Endodermal cell (in vitro differentiated cells): ENCODE results near the gene QSER1. TPM values are rescaled to one million over a fixed set of nuclear protein-coding genes. Genes with fewer than 3 reads are reported as not detected.
A peak's percentile ranks its signal among the peaks of the same experiment; 100 is the strongest.

Experiments
- DNase-seq: peaks from one replicate; pipeline ENCODE4 v3.0.0-alpha.2; 2017
- H3K27ac ChIP-seq: 2 replicates; pipeline ENCODE4 v1.5.1; 2013; ENCODE audit warnings: mild to moderate bottlenecking, low read depth, low read length, moderate library complexity
- H3K27me3 ChIP-seq: 2 replicates; pipeline ENCODE4 v1.6.1; 2013; ENCODE audit warnings: mild to moderate bottlenecking, low read length, moderate library complexity; ENCODE audit not compliant: insufficient read depth, control insufficient read depth, poor library complexity, severe bottlenecking
- H3K36me3 ChIP-seq: 2 replicates; pipeline ENCODE4 v1.7.0; 2013; ENCODE audit warnings: mild to moderate bottlenecking, low read length, moderate library complexity; ENCODE audit not compliant: control insufficient read depth, insufficient read depth
- H3K4me1 ChIP-seq: one replicate; pipeline ENCODE4 v1.7.0; 2013; ENCODE audit warnings: low read length; ENCODE audit not compliant: control insufficient read depth, insufficient read depth
- H3K4me3 ChIP-seq: 2 replicates; pipeline ENCODE4 v1.5.1; 2013; ENCODE audit warnings: mild to moderate bottlenecking, low read length, moderate library complexity
- H3K9ac ChIP-seq: 2 replicates; pipeline ENCODE4 v1.6.1; 2013; ENCODE audit warnings: mild to moderate bottlenecking, low read length, moderate library complexity; ENCODE audit not compliant: poor library complexity, severe bottlenecking; ENCODE audit errors: extremely low read depth
- H3K9me3 ChIP-seq: 2 replicates; pipeline ENCODE4 v1.6.1; 2013; ENCODE audit warnings: mild to moderate bottlenecking, low read length, moderate library complexity; ENCODE audit not compliant: control insufficient read depth
- H3K27ac Mint-ChIP-seq: 2 replicates; pipeline ENCODE4 v1.8.0; 2020; ENCODE audit warnings: mixed read lengths
- H3K27me3 Mint-ChIP-seq: 2 replicates; pipeline ENCODE4 v1.8.0; 2021; ENCODE audit warnings: mild to moderate bottlenecking, mixed read lengths; ENCODE audit not compliant: insufficient read depth
- H3K36me3 Mint-ChIP-seq: 2 replicates; pipeline ENCODE4 v1.8.0; 2020; ENCODE audit warnings: low read depth, mixed read lengths
- H3K4me1 Mint-ChIP-seq: 2 replicates; pipeline ENCODE4 v1.8.0; 2020; ENCODE audit warnings: mixed read lengths
- H3K4me3 Mint-ChIP-seq: 2 replicates; pipeline ENCODE4 v1.8.0; 2020; ENCODE audit warnings: mild to moderate bottlenecking, moderate library complexity, mixed read lengths
- H3K9me3 Mint-ChIP-seq: 2 replicates; pipeline ENCODE4 v1.8.0; 2020; ENCODE audit warnings: mild to moderate bottlenecking, mixed read lengths
- CTCF ChIP-seq: fragments of 200-600 bp; sonication (generic); conservative IDR thresholded peaks from 2 replicates; pipeline ENCODE4 v1.5.0; 2021; ENCODE audit warnings: antibody characterized with exemption, mild to moderate bottlenecking
- WGBS, 2 experiments: methylation state at CpG; one replicate each; pipeline versions ENCODE4 v1.1.5 to v1.1.7; 2013; ENCODE audit warnings: missing lambda C conversion rate in 2 of 2, mixed read lengths in 1 of 2; ENCODE audit not compliant: insufficient coverage in 1 of 2, insufficient read length in 1 of 2; 5-methylcytosine and 5-hydroxymethylcytosine counted together
- total RNA-seq, 2 donors: library from RNA; stranded (reverse); fragmentation: NEBNext Ultra II Directional in 1 of 2; extraction: Animal tissue kit (Norgen Biotek cat#: 25700) in 1 of 2; gene quantifications; 2 replicates in 1 of 2; 3 replicates in 1 of 2; pipeline ENCODE4 v1.2.1, GENCODE V29; 2021

QSER1 gene
- total RNA-seq, 2 donors from 2014 or later, result 66.5 to 82.0 TPM

GRCh38 chr11:32947978-32948377, 55.4 kb downstream of the QSER1 start:
- Mint-ChIP-seq H3K27me3 (no peaks in the 10 kb centered on the region), H3K4me3 (no peak overlapping the region), H3K4me1 (no peaks in the 10 kb centered on the region), H3K9me3 (peaks cover 6% of the 10 kb centered on the region), H3K36me3 (peaks cover 27% of the 10 kb centered on the region), H3K27ac (no peak overlapping the region)
- H3K9ac ChIP-seq, result no peak overlapping the region
- H3K36me3 ChIP-seq, result peaks cover 8% of the 10 kb centered on the region
- no peak overlapping the region for H3K4me3 ChIP-seq
- peaks cover 5% of the 10 kb centered on the region for H3K9me3 ChIP-seq
- no peaks in the 10 kb centered on the region for H3K27me3 ChIP-seq
- no peak for TF ChIP-seq CTCF
- no peak for DNase-seq
- H3K27ac ChIP-seq, result no peak overlapping the region
- 88 to 97% methylated on average over 1 to 2 of the region's 2 CpGs for WGBS, 2 experiments
- no peaks in the 10 kb centered on the region for H3K4me1 ChIP-seq

GRCh38 chr11:32949739-32950138, 57.1 kb downstream of the QSER1 start:
- peak overlapping the region; percentile 52 for H3K27ac Mint-ChIP-seq
- DNase-seq, result no peak
- peaks cover 16% of the 10 kb centered on the region for H3K36me3 ChIP-seq
- peaks cover 4% of the 10 kb centered on the region for H3K9me3 Mint-ChIP-seq
- H3K4me3 Mint-ChIP-seq, result no peak overlapping the region
- H3K9ac ChIP-seq, result no peak overlapping the region
- H3K27me3 Mint-ChIP-seq, result no peaks in the 10 kb centered on the region
- H3K4me3 ChIP-seq, result no peak overlapping the region
- peaks cover 5% of the 10 kb centered on the region for H3K9me3 ChIP-seq
- H3K27ac ChIP-seq, result no peak overlapping the region
- no peaks in the 10 kb centered on the region for H3K4me1 Mint-ChIP-seq
- no peak for TF ChIP-seq CTCF
- H3K27me3 ChIP-seq, result no peaks in the 10 kb centered on the region
- H3K36me3 Mint-ChIP-seq, result peaks cover 32% of the 10 kb centered on the region
- H3K4me1 ChIP-seq, result no peaks in the 10 kb centered on the region

GRCh38 chr11:32952421-32952820, 59.8 kb downstream of the QSER1 start:
- peaks cover 5% of the 10 kb centered on the region for H3K9me3 ChIP-seq
- no peak for TF ChIP-seq CTCF
- H3K4me1 Mint-ChIP-seq, result no peaks in the 10 kb centered on the region

More at GRCh38 chr11:32952421-32952820, 59.8 kb downstream of the QSER1 start:
- no peak overlapping the region for H3K27ac ChIP-seq
- H3K36me3 ChIP-seq, result peaks cover 33% of the 10 kb centered on the region
- no peaks in the 10 kb centered on the region for H3K27me3 ChIP-seq
- no peaks in the 10 kb centered on the region for H3K4me1 ChIP-seq
- no peak overlapping the region for H3K9ac ChIP-seq
- Mint-ChIP-seq H3K36me3 (peaks cover 39% of the 10 kb centered on the region), H3K9me3 (no peaks in the 10 kb centered on the region), H3K4me3 (no peak overlapping the region), H3K27ac (no peak overlapping the region), H3K27me3 (no peaks in the 10 kb centered on the region)
- 94% methylated on average over 1 of the region's 1 CpG; no CpG with 5 or more reads in 1 of the 2 experiments for WGBS, 2 experiments
- no peak overlapping the region for H3K4me3 ChIP-seq
- no peak for DNase-seq
